Measurements from ENCODE around the gene SULT4A1. TPM values are rescaled to one million over a fixed set of nuclear protein-coding genes. Genes with fewer than 3 reads are reported as not detected.

The SULT4A1 gene
- total and polyA plus RNA-seq, 2 of the 8 experiments (the other 6 are each of a cell fraction or from before 2014, with no cell fraction given), result 9.1 to 11.8 TPM

Small RNA genes within 50 kb of the gene (small RNA-seq; reads per million reads assigned to genes)
- gene HMGN2P9 (ENCODE audit: insufficient read depth), result not detected

Other genes with a start within 250 kb of the SULT4A1 start
- gene EFCAB6, start 50.2 kb downstream of the SULT4A1 start, total RNA-seq (2021; fragmentation: NEBNext Ultra II Directional; extraction: Animal tissue kit (Norgen Biotek cat#: 25700)), result 1.5 and 1.7 TPM in 2 replicates
- gene EFCAB6, start 50.2 kb downstream of the SULT4A1 start, polyA plus RNA-seq (2011; rRNA removed), result 0.32 and 0.57 TPM in 2 replicates
- gene PNPLA5, start 29.5 kb upstream of the SULT4A1 start, total RNA-seq (2021; fragmentation: NEBNext Ultra II Directional; extraction: Animal tissue kit (Norgen Biotek cat#: 25700)), result 6.8 and 8.2 TPM in 2 replicates
- gene PNPLA5, start 29.5 kb upstream of the SULT4A1 start, polyA plus RNA-seq (2011; rRNA removed), result 3.9 and 5.2 TPM in 2 replicates
- gene PNPLA3, start 61.3 kb upstream of the SULT4A1 start, total RNA-seq (2021; fragmentation: NEBNext Ultra II Directional; extraction: Animal tissue kit (Norgen Biotek cat#: 25700)), result 23.4 and 24.6 TPM in 2 replicates
- gene PNPLA3, start 61.3 kb upstream of the SULT4A1 start, polyA plus RNA-seq (2011; rRNA removed), result 17.5 and 21.0 TPM in 2 replicates
- gene SAMM50, start 92.9 kb upstream of the SULT4A1 start, total RNA-seq (2021; fragmentation: NEBNext Ultra II Directional; extraction: Animal tissue kit (Norgen Biotek cat#: 25700)), result 67.2 and 70.3 TPM in 2 replicates
- gene SAMM50, start 92.9 kb upstream of the SULT4A1 start, polyA plus RNA-seq (2011; rRNA removed), result 45.4 and 47.1 TPM in 2 replicates
- 18.6 and 19.4 TPM in 2 replicates for gene PARVB, start 161.8 kb upstream of the SULT4A1 start, total RNA-seq (2021; fragmentation: NEBNext Ultra II Directional; extraction: Animal tissue kit (Norgen Biotek cat#: 25700))
- gene PARVB, start 161.8 kb upstream of the SULT4A1 start, polyA plus RNA-seq (2011; rRNA removed), result 14.5 and 18.4 TPM in 2 replicates